NCI-H146 treated with DMSO at 0.1 percent for 48 hours (cell line): ENCODE results near the gene FBXO17.

ENCODE experiments used
- DNase-seq: peaks from one replicate; lab custom pipeline; 2025; ENCODE audit not compliant: unreplicated experiment; lab: John Stamatoyannopoulos, UW

FBXO17 gene

GRCh38 chr19:38894968-38895367 lies 80.6 kb downstream of the FBXO17 start:
- DNase-seq, result no peak

DNA sequence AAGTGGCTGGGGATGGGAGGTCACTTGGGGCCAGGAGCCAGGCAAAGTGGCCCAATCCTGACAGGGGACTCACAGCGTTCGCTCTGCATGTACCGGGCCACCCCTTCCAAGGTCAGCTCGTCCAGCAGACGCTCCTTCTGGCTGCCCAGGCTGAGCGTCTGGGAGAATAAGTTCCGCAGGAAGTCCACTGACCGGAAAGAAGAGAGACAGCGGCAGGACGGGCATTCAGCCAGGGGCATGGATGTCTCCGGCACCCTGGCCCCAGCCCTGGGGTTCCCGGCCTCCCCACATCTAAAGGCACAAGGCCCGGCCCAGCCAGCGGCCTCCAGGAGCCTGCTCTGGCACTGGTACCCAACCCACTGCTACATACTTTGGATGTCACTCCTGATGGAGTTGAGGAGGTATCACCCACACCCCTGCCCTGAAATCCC lies 82.2 kb downstream of the FBXO17 start:
- DNase-seq, result no peak

DNA sequence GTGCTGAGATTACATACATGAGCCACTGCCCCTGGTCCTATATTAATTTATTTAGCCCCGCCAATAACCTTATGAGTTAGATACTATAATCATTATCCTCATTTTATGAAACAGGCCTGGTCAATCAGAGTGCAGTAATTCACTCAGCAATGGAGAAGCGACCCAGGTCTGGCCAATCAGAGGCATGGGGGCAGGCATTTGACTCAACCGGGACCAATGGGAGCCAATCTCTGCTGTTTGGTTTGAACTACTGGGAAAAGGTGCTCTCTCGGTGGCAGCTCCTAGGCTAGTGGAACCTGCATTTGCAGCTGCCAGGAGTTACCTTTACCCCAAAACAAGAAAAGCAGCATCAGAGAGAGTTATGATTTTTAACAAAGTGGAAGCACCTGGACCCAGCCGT lies 82.7 kb downstream of the FBXO17 start:
- DNase-seq, result no peak

DNA sequence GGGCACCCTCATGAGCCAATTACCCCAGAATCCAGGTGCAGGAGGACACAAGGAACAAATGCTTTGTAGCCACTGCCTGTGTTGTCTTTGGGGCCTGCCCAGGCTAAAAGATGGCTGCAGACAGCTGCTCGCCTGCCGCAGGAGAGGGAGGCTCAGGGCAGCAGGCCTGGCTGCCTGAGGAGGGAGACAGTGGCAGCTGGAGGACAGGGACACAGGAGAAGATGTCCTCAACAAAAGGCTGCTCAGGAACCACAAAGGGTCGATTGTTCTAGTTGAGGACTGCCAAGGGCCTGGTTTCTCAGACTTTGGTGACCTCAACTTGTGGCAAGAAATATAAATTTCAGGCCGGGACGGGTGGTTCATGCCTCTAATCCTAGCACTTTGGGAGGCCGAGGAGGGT lies 83.8 kb downstream of the FBXO17 start:
- DNase-seq, result no peak
